Mesenchymal stem cell (in vitro differentiated cells and primary cell): ENCODE data around the gene OR5K2. TPM values are rescaled to one million over a fixed set of nuclear protein-coding genes. Genes with fewer than 3 reads are reported as not detected.

ENCODE experiments used
- DNase-seq: peaks from one replicate; pipeline ENCODE4 v3.0.0-alpha.2; 2013
- H2AFZ ChIP-seq: one replicate; pipeline ENCODE4 v1.6.1; 2013; ENCODE audit warnings: low read depth, mild to moderate bottlenecking, control low read depth, inconsistent platforms, low read length, moderate library complexity
- H2AK5ac ChIP-seq: 2 replicates; pipeline ENCODE4 v1.6.1; 2013; ENCODE audit warnings: low read length, moderate library complexity, mild to moderate bottlenecking, inconsistent platforms; ENCODE audit not compliant: severe bottlenecking
- H2BK120ac ChIP-seq: one replicate; pipeline ENCODE4 v1.6.1; 2013; ENCODE audit warnings: low read depth, mild to moderate bottlenecking, inconsistent platforms, low read length, moderate library complexity
- H2BK12ac ChIP-seq, 2 experiments: one replicate each; pipeline ENCODE4 v1.6.1; 2013; ENCODE audit warnings: inconsistent platforms in 2 of 2, low read length in 2 of 2, mild to moderate bottlenecking in 2 of 2, moderate library complexity in 2 of 2, control low read depth in 1 of 2
- H2BK15ac ChIP-seq: one replicate; pipeline ENCODE4 v1.6.1; 2013; ENCODE audit warnings: mild to moderate bottlenecking, low read depth, inconsistent platforms; ENCODE audit not compliant: poor library complexity, severe bottlenecking
- H2BK5ac ChIP-seq: 2 replicates; pipeline ENCODE4 v1.6.1; 2013; ENCODE audit warnings: low read depth, mild to moderate bottlenecking, low read length, control low read depth, inconsistent platforms; ENCODE audit not compliant: poor library complexity, severe bottlenecking
- H3K14ac ChIP-seq, 2 experiments: one replicate each; pipeline ENCODE4 v1.6.1; 2013; ENCODE audit warnings: inconsistent platforms in 2 of 2, low read length in 2 of 2, control low read depth in 1 of 2, mild to moderate bottlenecking in 1 of 2, moderate library complexity in 1 of 2
- H3K18ac ChIP-seq, 2 experiments: one replicate each; pipeline ENCODE4 v1.6.1; 2013; ENCODE audit warnings: inconsistent platforms in 2 of 2, low read length in 2 of 2, control low read depth in 1 of 2, low read depth in 1 of 2, mild to moderate bottlenecking in 1 of 2
- H3K23ac ChIP-seq, 2 experiments: one replicate each; pipeline ENCODE4 v1.6.1; 2013; ENCODE audit warnings: inconsistent platforms in 2 of 2, low read length in 2 of 2, mild to moderate bottlenecking in 2 of 2, moderate library complexity in 2 of 2, control low read depth in 1 of 2
- H3K27ac ChIP-seq: 2 replicates; pipeline ENCODE4 v1.5.1; 2013; ENCODE audit warnings: mild to moderate bottlenecking, moderate library complexity, low read length, control low read depth, inconsistent platforms; ENCODE audit not compliant: poor library complexity, severe bottlenecking
- H3K27me3 ChIP-seq, 2 experiments: 2 replicates each; pipeline versions ENCODE4 v1.6.1 to v1.7.0; 2013; ENCODE audit warnings: low read length in 2 of 2, mild to moderate bottlenecking in 2 of 2, moderate library complexity in 2 of 2, control low read depth in 1 of 2, inconsistent platforms in 1 of 2; ENCODE audit not compliant: control insufficient read depth in 1 of 2, insufficient read depth in 1 of 2
- H3K36me3 ChIP-seq, 2 experiments: 2 replicates each; pipeline versions ENCODE4 v1.6.1 to v1.7.0; 2013; ENCODE audit warnings: low read length in 2 of 2, control low read depth in 1 of 2, inconsistent platforms in 1 of 2, low read depth in 1 of 2, mild to moderate bottlenecking in 1 of 2; ENCODE audit not compliant: insufficient read depth in 2 of 2, control insufficient read depth in 1 of 2
- H3K4ac ChIP-seq, 2 experiments: one replicate each; pipeline ENCODE4 v1.6.1; 2013; ENCODE audit warnings: inconsistent platforms in 2 of 2, low read length in 2 of 2, mild to moderate bottlenecking in 2 of 2, moderate library complexity in 2 of 2, control low read depth in 1 of 2, low read depth in 1 of 2
- H3K4me1 ChIP-seq: 2 replicates; pipeline ENCODE4 v1.6.1; 2013; ENCODE audit warnings: low read depth, low read length, control low read depth; ENCODE audit not compliant: control insufficient read depth, insufficient read depth
- H3K4me2 ChIP-seq: 2 replicates; pipeline ENCODE4 v1.6.1; 2013; ENCODE audit warnings: low read length, mild to moderate bottlenecking, inconsistent platforms; ENCODE audit not compliant: poor library complexity, severe bottlenecking
- H3K4me3 ChIP-seq, 2 experiments: 2 replicates each; pipeline versions ENCODE4 v1.5.1 to v1.7.0; 2013; ENCODE audit warnings: low read length in 2 of 2, mild to moderate bottlenecking in 2 of 2, control low read depth in 1 of 2, low read depth in 1 of 2; ENCODE audit not compliant: insufficient read depth in 1 of 2
- H3K79me1 ChIP-seq: replicated peaks from 2 replicates; pipeline ENCODE4 v1.6.1; 2013; ENCODE audit warnings: mild to moderate bottlenecking, control low read depth, low read length, inconsistent platforms; ENCODE audit not compliant: poor library complexity, severe bottlenecking
- H3K9ac ChIP-seq: 2 replicates; pipeline ENCODE4 v1.7.0; 2013; ENCODE audit warnings: mild to moderate bottlenecking, low read length, moderate library complexity
- H3K9me3 ChIP-seq: 2 replicates; pipeline ENCODE4 v1.7.0; 2013; ENCODE audit warnings: mild to moderate bottlenecking, low read length; ENCODE audit not compliant: control insufficient read depth
- H4K8ac ChIP-seq: one replicate; pipeline ENCODE4 v1.6.1; 2013; ENCODE audit warnings: inconsistent platforms, mild to moderate bottlenecking, low read length, moderate library complexity
- H4K91ac ChIP-seq: one replicate; pipeline ENCODE4 v1.6.1; 2013; ENCODE audit warnings: mild to moderate bottlenecking, low read length, inconsistent platforms
- WGBS: methylation state at CpG from one replicate; pipeline ENCODE4 v1.1.7; 2013; ENCODE audit warnings: mixed read lengths; 5-methylcytosine and 5-hydroxymethylcytosine counted together
- polyA plus RNA-seq, 2 experiments: library from polyadenylated mRNA; stranded (reverse); fragments of 200-250 nt; gene quantifications; one replicate each; pipeline ENCODE4 v1.2.3, GENCODE V29; 2013

Gene OR5K2
- not detected for polyA plus RNA-seq (2013, experiment 1 of 2)
- polyA plus RNA-seq (2013, experiment 2 of 2), result not detected

- Histone ChIP-seq H3K18ac (no peak within 1 kb of the TSS), H4K8ac (no peak within 1 kb of the TSS), H2BK120ac (no peak within 1 kb of the TSS), H3K23ac (no peak within 1 kb of the TSS), H3K9me3 (no peaks in the 10 kb centered on the region), H3K4me2 (no peak within 1 kb of the TSS), H3K27ac (no peak within 1 kb of the TSS), H2BK12ac (no peak within 1 kb of the TSS), H4K91ac (no peak within 1 kb of the TSS), H3K79me1 (no peaks in the 10 kb centered on the region), H2BK5ac (no peak within 1 kb of the TSS), H3K4me1 (no peaks in the 10 kb centered on the region), H3K36me3 (no peaks in the 10 kb centered on the region), H3K4ac (no peak within 1 kb of the TSS), H2AFZ (no peak within 1 kb of the TSS), H2AK5ac (no peak within 1 kb of the TSS), H3K4me3 (no peak within 1 kb of the TSS), H3K27me3 (no peaks in the 10 kb centered on the region), H2BK15ac (no peak within 1 kb of the TSS), H3K9ac (no peak within 1 kb of the TSS), H3K14ac (no peak within 1 kb of the TSS)
- WGBS, result 80% methylated on average over 1 of the region's 2 CpGs
- no peak for DNase-seq
These were observed at the start of gene OR5K2 for GRCh38 chr3:98497381-98497780. Gene OR5K2, plus strand, starts transcription at chr3:98497681. Its CDS starts 0 bp downstream, at chr3:98497681.

DNA sequence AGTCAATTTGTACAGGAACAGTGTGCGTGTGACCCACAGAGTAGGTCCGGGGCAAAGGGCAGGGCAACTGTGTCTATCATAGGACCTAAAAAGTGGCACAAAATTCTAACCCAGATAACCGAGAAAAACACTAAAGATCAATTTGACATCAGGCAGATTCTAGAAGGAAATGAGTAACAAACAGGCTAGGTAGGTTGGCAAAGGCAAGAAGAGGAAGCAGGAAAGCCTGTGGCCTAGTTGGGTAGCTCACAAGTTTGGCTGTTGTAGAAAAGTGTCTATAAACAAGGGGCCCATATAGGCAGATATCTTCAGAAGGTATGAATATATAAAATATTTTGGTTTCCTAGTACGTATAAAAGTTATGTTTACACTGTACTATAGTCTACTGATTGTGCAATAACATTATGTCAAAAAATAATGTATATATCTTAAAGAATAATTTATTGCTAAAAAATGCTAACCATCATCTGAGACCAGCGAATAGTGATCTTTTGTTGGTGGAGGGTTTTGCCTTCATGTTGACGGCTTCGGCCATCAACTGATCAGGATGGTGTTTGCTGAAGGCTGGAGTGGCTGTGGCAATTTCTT is 47.8 kb upstream of the OR5K2 start:
- no peak overlapping the region for H3K9ac ChIP-seq
- H3K23ac ChIP-seq, result no peak overlapping the region
- H2BK5ac ChIP-seq, result no peak overlapping the region
- no peak overlapping the region for H3K4me2 ChIP-seq
- H3K4me1 ChIP-seq, result no peaks in the 10 kb centered on the region
- H4K8ac ChIP-seq, result no peak overlapping the region
- H3K79me1 ChIP-seq, result no peaks in the 10 kb centered on the region
- no peak overlapping the region for H2BK12ac ChIP-seq
- WGBS, result 91% methylated on average over 6 of the region's 7 CpGs
- no peak overlapping the region for H2BK15ac ChIP-seq
- no peaks in the 10 kb centered on the region for H3K9me3 ChIP-seq
- H3K4ac ChIP-seq, result no peak overlapping the region
- H3K14ac ChIP-seq, result no peak overlapping the region
- H3K27me3 ChIP-seq, result no peaks in the 10 kb centered on the region
- no peak overlapping the region for H3K27ac ChIP-seq
- no peak overlapping the region for H2BK120ac ChIP-seq
- H3K4me3 ChIP-seq, result no peak overlapping the region
- H2AFZ ChIP-seq, result no peak overlapping the region
- DNase-seq, result no peak
- H3K36me3 ChIP-seq, result no peaks in the 10 kb centered on the region
- H2AK5ac ChIP-seq, result no peak overlapping the region
- H4K91ac ChIP-seq, result no peak overlapping the region
- no peak overlapping the region for H3K18ac ChIP-seq

DNA sequence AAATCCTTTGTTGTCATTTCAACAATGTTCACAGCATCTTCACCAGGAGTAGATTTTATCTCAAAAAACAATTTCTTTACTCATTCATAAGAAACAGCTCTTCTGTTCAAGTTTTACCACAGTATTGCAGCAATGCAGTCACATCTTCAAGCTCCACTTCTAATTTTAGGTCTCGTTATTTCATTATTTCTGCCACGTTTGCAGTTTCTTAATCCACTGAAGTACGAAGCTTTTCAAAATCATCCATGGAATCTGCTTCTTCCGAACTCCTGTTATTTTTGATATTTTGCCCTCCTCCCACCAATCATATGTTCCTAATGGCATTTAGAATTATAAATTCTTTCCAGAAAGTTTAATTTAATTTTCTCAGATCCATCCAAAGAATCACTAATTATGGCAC is 47.1 kb upstream of the OR5K2 start:
- DNase-seq, result no peak
- Histone ChIP-seq H3K9ac (no peak overlapping the region), H3K4me3 (no peak overlapping the region), H3K79me1 (no peaks in the 10 kb centered on the region), H3K9me3 (no peaks in the 10 kb centered on the region), H2BK120ac (no peak overlapping the region), H3K27ac (no peak overlapping the region), H3K18ac (no peak overlapping the region), H3K4ac (no peak overlapping the region), H2AK5ac (no peak overlapping the region), H2BK15ac (no peak overlapping the region), H3K27me3 (no peaks in the 10 kb centered on the region), H2BK5ac (no peak overlapping the region), H3K23ac (no peak overlapping the region), H4K91ac (no peak overlapping the region), H2BK12ac (no peak overlapping the region), H2AFZ (no peak overlapping the region), H3K36me3 (no peaks in the 10 kb centered on the region), H3K4me1 (no peaks in the 10 kb centered on the region), H3K14ac (no peak overlapping the region), H3K4me2 (no peak overlapping the region), H4K8ac (no peak overlapping the region)
- 97% methylated on average over 4 of the region's 4 CpGs for whole genome bisulfite sequencing

GRCh38 chr3:98453827-98454226 is 43.7 kb upstream of the OR5K2 start:
- Histone ChIP-seq H2BK12ac (no peak overlapping the region), H3K36me3 (no peaks in the 10 kb centered on the region), H3K4ac (no peak overlapping the region), H2BK120ac (no peak overlapping the region), H4K91ac (no peak overlapping the region), H3K9ac (no peak overlapping the region), H3K27me3 (no peaks in the 10 kb centered on the region), H3K79me1 (no peaks in the 10 kb centered on the region), H3K18ac (no peak overlapping the region), H3K27ac (no peak overlapping the region), H3K4me2 (no peak overlapping the region), H3K23ac (no peak overlapping the region), H3K9me3 (no peaks in the 10 kb centered on the region), H2BK15ac (no peak overlapping the region), H3K14ac (no peak overlapping the region), H3K4me3 (no peak overlapping the region), H4K8ac (no peak overlapping the region), H2BK5ac (no peak overlapping the region), H2AFZ (no peak overlapping the region), H3K4me1 (no peaks in the 10 kb centered on the region), H2AK5ac (no peak overlapping the region)
- no peak for DNase-seq
